LNCAP (cell line): ENCODE results near the gene FRMD3.

Source experiments
- CTCF ChIP-seq: fragments of 450-650 bp; IDR thresholded peaks from 2 replicates; pipeline ENCODE4 v1.5.1; 2017; ENCODE audit warnings: mild to moderate bottlenecking

FRMD3 gene

GRCh38 chr9:83538890-83539238, 663 bp upstream of the FRMD3 start:
- no peak for TF ChIP-seq CTCF

DNA sequence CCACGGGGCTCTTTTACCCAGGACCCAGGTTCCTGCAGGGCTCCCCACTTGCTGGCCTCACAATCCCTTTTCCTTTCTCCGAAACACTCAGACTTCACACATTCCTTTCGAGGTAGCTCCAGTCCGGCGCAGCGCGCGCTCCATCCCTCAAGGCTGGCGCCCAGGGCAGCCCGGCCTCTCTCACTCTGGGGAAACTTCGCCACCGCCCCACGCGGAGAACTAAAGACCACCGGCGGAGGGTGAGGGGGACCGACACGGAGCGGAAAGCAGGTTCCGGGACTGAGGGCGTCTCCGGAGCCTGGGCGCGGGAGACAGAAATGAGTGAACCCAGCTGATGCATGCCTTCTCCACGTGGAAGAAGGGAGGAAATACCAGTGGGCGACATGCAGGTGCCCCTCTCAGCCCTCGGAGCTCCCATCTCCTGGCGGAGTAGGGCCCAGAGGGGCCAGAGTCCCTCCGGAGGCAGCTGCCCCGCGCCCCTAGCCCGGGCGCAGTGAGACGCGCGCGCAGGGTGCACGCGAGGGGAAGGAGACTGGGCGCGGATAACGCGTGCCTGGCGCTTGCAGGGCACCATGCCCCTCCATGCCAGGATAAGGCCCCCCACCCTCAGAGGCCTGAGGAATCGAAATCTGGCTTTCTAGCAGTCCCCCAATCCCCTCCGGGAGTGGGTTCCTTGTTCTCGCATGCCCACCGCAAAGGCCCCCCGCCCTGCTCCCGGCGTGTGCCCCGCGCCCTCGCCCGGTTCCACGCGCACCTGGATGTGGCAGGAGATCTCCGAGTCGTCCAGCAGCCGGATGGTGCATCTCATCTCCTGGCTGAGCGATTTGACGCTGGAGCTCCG, 650 bp downstream of the FRMD3 start:
- no peak for TF ChIP-seq CTCF

- no peak for TF ChIP-seq CTCF
These were observed 1.9 kb downstream of the FRMD3 start for GRCh38 chr9:83536332-83536731.

- no peak for TF ChIP-seq CTCF
These were observed 2.5 kb downstream of the FRMD3 start for GRCh38 chr9:83535736-83536135.

GRCh38 chr9:83533296-83533695, 4.9 kb downstream of the FRMD3 start:
- TF ChIP-seq CTCF, result no peak

GRCh38 chr9:83526901-83527300, 11.3 kb downstream of the FRMD3 start:
- TF ChIP-seq CTCF, result no peak

- no peak for TF ChIP-seq CTCF
These were observed 12.0 kb downstream of the FRMD3 start for GRCh38 chr9:83526211-83526610.

- TF ChIP-seq CTCF, result no peak
These were observed 14.5 kb downstream of the FRMD3 start for GRCh38 chr9:83523684-83524083.
